Upper lobe of left lung (tissue), 6 donors: ENCODE data around the gene MYLK2. TPM values are rescaled to one million over a fixed set of nuclear protein-coding genes. Genes with fewer than 3 reads are reported as not detected.
A peak's percentile ranks its signal among the peaks of the same experiment; 100 is the strongest.
"Not testable (repeated sequence)": the region's sequence is repeated elsewhere in the genome, so short reads cannot be mapped to it uniquely, and the experiment has no call there.

Experiments
- ATAC-seq, 2 donors: fragments of 200-7000 bp; cut with Tn5 transposase; one replicate each; pipeline ENCODE4 v1.9.1; 2022; ENCODE audit warnings: mild to moderate bottlenecking in 2 of 2, moderate library complexity in 2 of 2; ENCODE audit not compliant: low FRiP score in 2 of 2
- DNase-seq, 2 donors: peaks; one replicate each; pipeline ENCODE4 v3.0.0-alpha.2; 2019 to 2020
- H3K27ac ChIP-seq, 4 donors: fragments of 200-600 bp; sonication (generic); one replicate each; pipeline ENCODE4 v1.5.1; 2016 to 2019
- H3K27me3 ChIP-seq, 4 donors: fragments of 200-600 bp; sonication (generic); one replicate each; pipeline ENCODE4 v1.5.1; 2017 to 2019
- H3K36me3 ChIP-seq, 4 donors: fragments of 200-600 bp; sonication (generic); one replicate each; pipeline ENCODE4 v1.5.1; 2016 to 2019
- H3K4me1 ChIP-seq, 4 donors: fragments of 200-600 bp; sonication (generic); one replicate each; pipeline ENCODE4 v1.5.1; 2018 to 2019
- H3K4me3 ChIP-seq, 4 donors: fragments of 200-600 bp; sonication (generic); one replicate each; pipeline ENCODE4 v1.5.1; 2017 to 2019; ENCODE audit warnings: mild to moderate bottlenecking in 2 of 4, moderate library complexity in 1 of 4
- H3K9me3 ChIP-seq, 4 donors: fragments of 200-600 bp; sonication (generic); one replicate each; pipeline ENCODE4 v1.5.1; 2018 to 2019
- CTCF ChIP-seq, 6 experiments: fragments of 450-650 bp in 4 of 6; fragments of 200-600 bp in 2 of 6; sonication (generic) in 2 of 6; IDR thresholded peaks; one replicate each; pipeline ENCODE4 v1.5.1; 2016 to 2019; ENCODE audit warnings: antibody characterized with exemption in 6 of 6
- EP300 ChIP-seq, 4 donors: sonication (generic); formaldehyde crosslinking; IDR thresholded peaks; one replicate each; pipeline ENCODE4 v1.5.1; 2017; ENCODE audit warnings: antibody characterized with exemption in 4 of 4, control low read depth in 2 of 4
- POLR2A ChIP-seq, 4 donors: fragments of 450-650 bp; IDR thresholded peaks; one replicate each; pipeline ENCODE4 v1.5.1; 2016 to 2017; ENCODE audit warnings: antibody characterized with exemption in 4 of 4, mild to moderate bottlenecking in 2 of 4
- POLR2AphosphoS5 ChIP-seq, 2 donors: sonication (generic); formaldehyde crosslinking; IDR thresholded peaks; one replicate each; pipeline ENCODE4 v1.5.1; 2017; ENCODE audit warnings: antibody characterized with exemption in 2 of 2
- WGBS, 2 donors: methylation state at CpG; one replicate each; pipeline ENCODE4 v1.1.5; 2017 to 2018; 5-methylcytosine and 5-hydroxymethylcytosine counted together
- total RNA-seq, 6 donors: library from RNA; depleted of rRNA in 4 of 6; stranded (reverse); fragments of >200 nt in 4 of 6; gene quantifications; one replicate each; pipeline versions ENCODE4 v1.1.0 to v1.2.1, GENCODE V29; 2016 to 2021
- donor health status: DM: no; HTN: no; CAD: no; lungs with moderate emphysema.
- donor health status: DM: no; HTN: yes; CAD: no; lungs with severe emphysema.

Gene MYLK2
- total RNA-seq, 6 donors from 2014 or later, result not detected

DNA sequence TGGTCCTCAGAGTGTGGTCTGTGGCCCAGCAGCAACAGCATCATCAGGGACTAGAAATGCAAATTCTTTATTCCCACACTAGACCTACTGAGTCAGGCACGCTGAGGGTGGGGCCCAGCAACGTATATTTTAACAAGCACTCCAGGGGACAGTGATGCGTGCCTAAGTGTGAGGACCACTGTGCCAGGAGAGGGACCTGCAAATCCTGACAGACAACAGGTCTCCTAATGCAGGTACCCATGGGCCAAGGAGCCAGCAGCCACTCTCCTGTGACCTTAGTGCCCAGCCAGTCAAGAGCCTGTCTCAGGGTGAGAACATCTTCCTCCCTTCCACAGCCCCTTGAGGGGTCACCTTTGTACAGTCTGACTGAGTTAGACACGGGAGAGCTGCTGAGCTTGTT, 8.0 kb upstream of the MYLK2 start:
- Histone ChIP-seq H3K4me1 (peaks cover 4 to 12% (median 11%) of the 10 kb centered on the region in 4 donors), H3K9me3 (no peaks in the 10 kb centered on the region), H3K36me3 (no peaks in the 10 kb centered on the region), H3K27me3 (no peaks in the 10 kb centered on the region), H3K27ac (peak overlapping the region in 1 of 4 donors; percentile 26), H3K4me3 (no peak overlapping the region)
- ATAC-seq, result no peak
- TF ChIP-seq POLR2AphosphoS5 (IDR thresholded peaks at IDR 0.05) (no peak), POLR2A (IDR thresholded peaks at IDR 0.05) (no peak), CTCF (IDR thresholded peaks at IDR 0.05) (no peak), EP300 (IDR thresholded peaks at IDR 0.05) (no peak)
- no peak for DNase-seq
- 89 to 93% methylated on average over 3 to 4 of the region's 4 CpGs for WGBS, 2 donors

DNA sequence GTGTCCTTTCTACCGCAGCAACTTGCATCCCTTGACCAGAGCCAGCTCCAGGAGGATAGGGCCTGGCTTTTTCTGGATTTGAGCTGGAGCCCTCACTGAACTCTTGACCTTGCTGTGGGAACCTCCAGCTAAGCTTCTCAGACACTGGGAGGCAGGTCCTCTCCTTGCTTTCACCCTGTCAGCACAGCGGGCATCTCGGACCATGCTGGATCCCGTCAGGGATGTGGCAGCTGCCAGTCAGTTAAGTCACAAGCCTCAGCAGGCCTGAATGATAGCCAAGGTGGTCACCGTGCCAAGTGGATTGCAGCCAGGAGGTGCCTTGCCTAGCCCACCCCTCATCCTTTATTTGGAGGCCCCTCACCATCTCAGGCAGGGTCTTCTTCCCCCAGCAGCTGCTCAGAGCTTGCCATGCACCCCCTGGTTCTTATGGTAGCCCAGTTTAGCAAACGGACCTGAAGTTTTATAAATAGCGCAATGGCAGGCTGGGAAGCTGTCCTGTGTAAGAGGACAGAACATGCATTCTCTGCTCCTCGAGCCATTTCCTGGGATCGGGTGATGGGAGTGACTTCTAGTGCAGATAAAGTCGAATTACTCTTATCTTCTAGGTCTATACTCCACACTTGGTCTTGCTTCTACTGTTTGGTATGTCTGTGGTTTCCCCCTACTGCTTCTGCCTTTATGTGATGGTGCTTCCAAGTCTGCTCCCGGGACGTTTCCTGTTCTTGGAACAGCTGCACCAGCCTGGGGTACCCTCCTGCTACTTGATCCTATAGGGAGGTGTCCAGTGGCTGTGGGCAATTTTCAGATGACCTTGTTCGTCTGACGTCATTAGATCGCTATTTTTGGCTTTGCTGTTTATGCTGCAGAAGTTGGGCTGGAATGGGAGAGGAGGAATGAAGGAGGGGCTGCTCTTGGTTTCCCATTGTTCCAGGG, 7.1 kb upstream of the MYLK2 start:
- no peaks in the 10 kb centered on the region for H3K27me3 ChIP-seq
- WGBS, 2 donors, result 55 to 59% methylated on average over 14 to 15 of the region's 15 CpGs
- no peak for DNase-seq
- no peaks in the 10 kb centered on the region for H3K9me3 ChIP-seq
- no peak for TF ChIP-seq EP300 (IDR thresholded peaks at IDR 0.05)
- no peak for TF ChIP-seq CTCF (IDR thresholded peaks at IDR 0.05)
- no peak for TF ChIP-seq POLR2AphosphoS5 (IDR thresholded peaks at IDR 0.05)
- no peak for TF ChIP-seq POLR2A (IDR thresholded peaks at IDR 0.05)
- H3K4me3 ChIP-seq, result no peak overlapping the region
- peaks cover 4 to 12% (median 11%) of the 10 kb centered on the region in 4 donors for H3K4me1 ChIP-seq
- ATAC-seq, result no peak
- H3K27ac ChIP-seq, result no peak overlapping the region
- no peaks in the 10 kb centered on the region for H3K36me3 ChIP-seq

- TF ChIP-seq CTCF (IDR thresholded peaks at IDR 0.05) (no peak), POLR2A (IDR thresholded peaks at IDR 0.05) (no peak), POLR2AphosphoS5 (IDR thresholded peaks at IDR 0.05) (no peak), EP300 (IDR thresholded peaks at IDR 0.05) (no peak)
- DNase-seq (no peak), ATAC-seq (no peak)
- Histone ChIP-seq H3K27me3 (no peaks in the 10 kb centered on the region), H3K9me3 (no peaks in the 10 kb centered on the region), H3K4me3 (no peak overlapping the region), H3K4me1 (peaks cover 4 to 12% (median 11%) of the 10 kb centered on the region in 4 donors), H3K36me3 (no peaks in the 10 kb centered on the region), H3K27ac (no peak overlapping the region)
Measured at GRCh38 chr20:31813611-31814010, 5.5 kb upstream of the MYLK2 start.

GRCh38 chr20:31814142-31814541, 5.0 kb upstream of the MYLK2 start:
- not testable (repeated sequence) for ATAC-seq, H3K27ac ChIP-seq, H3K9me3 ChIP-seq, H3K27me3 ChIP-seq, H3K36me3 ChIP-seq, H3K4me3 ChIP-seq, DNase-seq
- peaks cover 4 to 12% (median 11%) of the 10 kb centered on the region in 4 donors for H3K4me1 ChIP-seq
- WGBS, 2 donors, result 78 to 81% methylated on average over 7 of the region's 7 CpGs

GRCh38 chr20:31815408-31816188, 3.6 kb upstream of the MYLK2 start:
- ATAC-seq (peak in 1 of 2 donors; percentile 63), DNase-seq (peak in 1 of 2 donors; percentile 60)
- peaks cover 4 to 12% (median 11%) of the 10 kb centered on the region in 4 donors for H3K4me1 ChIP-seq
- no peaks in the 10 kb centered on the region for H3K27me3 ChIP-seq
- 0 to 36% methylated on average over 1 to 9 of the region's 9 CpGs for WGBS, 2 donors
- TF ChIP-seq CTCF (IDR thresholded peaks at IDR 0.05) (no peak), POLR2AphosphoS5 (IDR thresholded peaks at IDR 0.05) (no peak), POLR2A (IDR thresholded peaks at IDR 0.05) (no peak), EP300 (IDR thresholded peaks at IDR 0.05) (no peak)
- no peaks in the 10 kb centered on the region for H3K9me3 ChIP-seq
- H3K27ac ChIP-seq, result peak overlapping the region in 1 of 4 donors; percentile 67
- no peak overlapping the region for H3K4me3 ChIP-seq
- no peaks in the 10 kb centered on the region for H3K36me3 ChIP-seq
